OCI-LY7 (cell line): ENCODE measurements around the gene THRSP.

Experiments used
- CTCF ChIP-seq: fragments of 200-600 bp; sonication (generic); conservative IDR thresholded peaks from 2 replicates; pipeline ENCODE4 v1.5.1; 2014; ENCODE audit warnings: mild to moderate bottlenecking, antibody characterized with exemption, low read length, moderate library complexity, mixed read lengths
- EZH2phosphoT487 ChIP-seq: fragments of 200-600 bp; sonication (generic); IDR thresholded peaks from 2 replicates; pipeline ENCODE4 v1.6.1; 2018; ENCODE audit warnings: low read depth, borderline replicate concordance, mild to moderate bottlenecking, mixed run types, antibody characterized with exemption, low read length, moderate library complexity, mixed read lengths

GRCh38 chr11:78110830-78111229, 47.2 kb downstream of the THRSP start:
- TF ChIP-seq CTCF (no peak), EZH2phosphoT487 (no peak)
